Lower lobe of right lung (tissue), 2 donors: ENCODE measurements around the gene CADPS2. TPM values are rescaled to one million over a fixed set of nuclear protein-coding genes. Genes with fewer than 3 reads are reported as not detected.
A peak's percentile ranks its signal among the peaks of the same experiment; 100 is the strongest.

Experiments
- ATAC-seq, 2 donors: fragments of 200-7000 bp; cut with Tn5 transposase; one replicate each; pipeline ENCODE4 v1.9.1; 2020 to 2022; ENCODE audit warnings: mild to moderate bottlenecking in 2 of 2, moderate library complexity in 2 of 2
- DNase-seq: peaks from one replicate; pipeline ENCODE4 v3.0.0-alpha.2; 2020
- H3K27ac ChIP-seq: fragments of 200-600 bp; one replicate; pipeline ENCODE4 v1.8.0; 2022
- H3K27me3 ChIP-seq: fragments of 200-600 bp; one replicate; pipeline ENCODE4 v1.8.0; 2022; ENCODE audit warnings: low read depth
- H3K36me3 ChIP-seq: fragments of 200-600 bp; one replicate; pipeline ENCODE4 v1.8.0; 2022; ENCODE audit warnings: mild to moderate bottlenecking
- H3K4me1 ChIP-seq: fragments of 200-600 bp; one replicate; pipeline ENCODE4 v1.8.0; 2022
- H3K4me3 ChIP-seq: fragments of 200-600 bp; one replicate; pipeline ENCODE4 v1.8.0; 2022; ENCODE audit warnings: mild to moderate bottlenecking
- H3K9me3 ChIP-seq: fragments of 200-600 bp; one replicate; pipeline ENCODE4 v1.8.0; 2022
- intact Hi-C: fragments of 100-400 bp; cut with DNase I; formaldehyde crosslinking; loops from one replicate; pipeline ENCODE4 v1.11.0; 2022
- total RNA-seq: library from RNA; stranded (reverse); fragmentation: NEBNext Ultra II Directional; extraction: Animal tissue kit (Norgen Biotek cat#: 25700); gene quantifications from one replicate; pipeline ENCODE4 v1.2.1, GENCODE V29; 2021
- TF ChIP-seq, protein P1 (sequence below): fragments of 200-600 bp; IDR thresholded peaks from one replicate; pipeline ENCODE4 v1.8.0; 2022; ENCODE audit warnings: antibody characterized with exemption, mild to moderate bottlenecking
- donor health status: DM: no; HTN: yes; CAD: no; lungs with severe emphysema.

The CADPS2 gene
- total RNA-seq, 1 donor from 2014 or later, result 41.1 TPM

DNA sequence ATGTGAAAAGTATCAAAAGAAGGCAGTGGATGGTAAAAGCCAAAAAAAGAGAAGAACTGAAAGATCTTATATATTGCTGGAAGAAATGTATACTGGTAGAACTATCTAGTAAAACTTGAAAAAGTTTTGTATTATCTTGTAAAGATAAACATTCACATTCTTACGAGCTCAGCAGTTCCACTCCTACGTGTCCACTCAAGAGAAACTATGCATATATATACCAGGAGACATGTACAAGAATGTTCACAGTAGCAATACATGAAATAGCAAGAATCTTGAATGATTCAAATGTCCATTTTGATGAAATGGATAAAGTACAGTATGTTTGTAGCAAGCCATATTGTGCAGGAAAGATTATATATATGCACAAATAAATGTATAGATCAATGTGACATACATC lies 342.4 kb downstream of the CADPS2 start:
- Histone ChIP-seq H3K27me3 (no peaks in the 10 kb centered on the region), H3K36me3 (no peaks in the 10 kb centered on the region), H3K4me1 (no peaks in the 10 kb centered on the region), H3K4me3 (no peak overlapping the region), H3K27ac (no peak overlapping the region), H3K9me3 (no peaks in the 10 kb centered on the region)
- no peak for DNase-seq
- TF ChIP-seq, protein P1, sequence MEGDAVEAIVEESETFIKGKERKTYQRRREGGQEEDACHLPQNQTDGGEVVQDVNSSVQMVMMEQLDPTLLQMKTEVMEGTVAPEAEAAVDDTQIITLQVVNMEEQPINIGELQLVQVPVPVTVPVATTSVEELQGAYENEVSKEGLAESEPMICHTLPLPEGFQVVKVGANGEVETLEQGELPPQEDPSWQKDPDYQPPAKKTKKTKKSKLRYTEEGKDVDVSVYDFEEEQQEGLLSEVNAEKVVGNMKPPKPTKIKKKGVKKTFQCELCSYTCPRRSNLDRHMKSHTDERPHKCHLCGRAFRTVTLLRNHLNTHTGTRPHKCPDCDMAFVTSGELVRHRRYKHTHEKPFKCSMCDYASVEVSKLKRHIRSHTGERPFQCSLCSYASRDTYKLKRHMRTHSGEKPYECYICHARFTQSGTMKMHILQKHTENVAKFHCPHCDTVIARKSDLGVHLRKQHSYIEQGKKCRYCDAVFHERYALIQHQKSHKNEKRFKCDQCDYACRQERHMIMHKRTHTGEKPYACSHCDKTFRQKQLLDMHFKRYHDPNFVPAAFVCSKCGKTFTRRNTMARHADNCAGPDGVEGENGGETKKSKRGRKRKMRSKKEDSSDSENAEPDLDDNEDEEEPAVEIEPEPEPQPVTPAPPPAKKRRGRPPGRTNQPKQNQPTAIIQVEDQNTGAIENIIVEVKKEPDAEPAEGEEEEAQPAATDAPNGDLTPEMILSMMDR, result no peak
- intact Hi-C loops, result no loop called here
- ATAC-seq, result no peak

DNA sequence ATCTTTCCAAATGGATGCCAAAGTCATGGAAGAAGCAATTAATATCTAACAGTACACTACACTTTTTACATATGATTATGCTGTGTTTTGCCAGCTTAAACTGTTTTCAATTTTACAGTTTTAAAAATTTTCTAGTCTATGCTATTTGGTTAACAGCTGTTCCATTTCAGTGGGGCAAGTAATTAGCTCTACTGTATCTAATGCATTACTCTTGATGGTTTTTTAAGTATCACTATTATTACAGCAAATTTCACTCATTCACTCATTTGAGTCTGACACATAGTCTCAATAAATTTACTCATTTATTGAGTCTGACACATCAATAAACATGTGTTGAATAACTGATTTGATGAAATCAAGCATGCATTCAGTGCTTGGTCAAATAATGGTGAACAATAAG lies 343.1 kb downstream of the CADPS2 start:
- Histone ChIP-seq H3K27ac (no peak overlapping the region), H3K4me3 (no peak overlapping the region), H3K27me3 (no peaks in the 10 kb centered on the region), H3K36me3 (no peaks in the 10 kb centered on the region), H3K9me3 (no peaks in the 10 kb centered on the region), H3K4me1 (no peaks in the 10 kb centered on the region)
- DNase-seq (no peak), ATAC-seq (no peak)
- TF ChIP-seq, protein P1, result no peak
- intact Hi-C loops, result no loop called here

DNA sequence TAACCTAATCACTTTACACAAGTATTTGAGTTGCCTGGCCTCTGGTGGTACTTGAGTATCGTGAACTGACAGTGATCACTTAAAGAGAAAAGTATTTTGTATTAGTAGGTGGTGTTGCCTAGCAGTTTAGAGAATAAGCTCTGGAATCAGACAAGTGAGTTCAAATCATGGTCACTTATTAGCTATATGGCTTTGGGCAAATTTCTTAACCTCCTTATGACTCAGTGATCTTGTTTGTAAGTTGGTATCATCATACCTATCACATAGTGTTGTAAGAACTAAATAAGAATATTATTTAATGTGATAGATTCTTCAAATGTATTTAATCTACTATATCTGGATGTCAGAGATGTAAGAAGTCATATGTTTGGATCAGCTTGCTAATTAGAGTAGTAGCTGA lies 351.2 kb downstream of the CADPS2 start:
- Histone ChIP-seq H3K4me3 (no peak overlapping the region), H3K4me1 (no peaks in the 10 kb centered on the region), H3K9me3 (no peaks in the 10 kb centered on the region), H3K36me3 (no peaks in the 10 kb centered on the region), H3K27me3 (no peaks in the 10 kb centered on the region), H3K27ac (no peak overlapping the region)
- TF ChIP-seq, protein P1, result no peak
- intact Hi-C loops, result no loop called here
- DNase-seq (no peak), ATAC-seq (no peak)

DNA sequence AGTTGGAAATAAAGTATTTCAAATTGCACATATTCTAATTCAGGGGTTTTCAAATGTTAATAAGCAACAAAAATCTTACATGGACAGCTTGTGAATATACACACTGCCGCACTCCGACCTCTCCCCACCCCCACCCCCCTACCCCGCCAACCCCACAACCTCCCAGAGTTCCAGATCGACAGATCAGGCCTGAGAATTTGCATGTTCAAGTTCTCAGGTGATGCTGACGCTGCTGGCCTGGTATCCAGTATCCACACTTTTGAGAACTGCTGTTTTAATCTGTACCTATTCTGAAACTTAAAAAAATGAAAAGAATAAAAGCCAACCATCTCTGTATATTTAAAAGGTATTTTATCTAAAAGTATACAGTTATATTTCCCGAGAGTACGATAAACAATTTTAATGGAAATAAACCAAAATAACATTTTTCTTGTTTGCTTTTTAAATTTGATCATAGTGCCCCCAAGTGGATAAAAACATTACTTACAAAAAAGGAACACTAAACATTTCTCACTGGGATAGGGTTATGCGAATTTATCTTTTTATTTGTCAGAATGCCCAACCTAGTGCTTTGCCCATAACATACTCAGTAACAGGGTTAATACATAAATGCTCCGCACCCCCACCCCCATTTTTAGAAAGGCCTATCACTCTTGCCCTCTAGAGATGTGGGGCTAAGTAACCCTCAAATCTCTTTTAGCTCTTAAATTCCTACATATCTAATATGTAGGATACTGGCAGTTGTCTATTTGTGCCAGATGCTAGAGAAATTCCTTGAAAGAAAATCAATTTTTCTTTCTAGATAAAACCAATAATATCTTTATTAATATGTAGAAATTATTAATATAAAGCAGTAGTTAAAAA lies 353.6 kb downstream of the CADPS2 start:
- TF ChIP-seq, protein P1, result peak; percentile 28
- DNase-seq, result no peak
- intact Hi-C loops, result no loop called here
- Histone ChIP-seq H3K4me1 (no peaks in the 10 kb centered on the region), H3K27me3 (no peaks in the 10 kb centered on the region), H3K27ac (no peak overlapping the region), H3K4me3 (no peak overlapping the region), H3K36me3 (no peaks in the 10 kb centered on the region), H3K9me3 (no peaks in the 10 kb centered on the region)
- ATAC-seq, result no peak

DNA sequence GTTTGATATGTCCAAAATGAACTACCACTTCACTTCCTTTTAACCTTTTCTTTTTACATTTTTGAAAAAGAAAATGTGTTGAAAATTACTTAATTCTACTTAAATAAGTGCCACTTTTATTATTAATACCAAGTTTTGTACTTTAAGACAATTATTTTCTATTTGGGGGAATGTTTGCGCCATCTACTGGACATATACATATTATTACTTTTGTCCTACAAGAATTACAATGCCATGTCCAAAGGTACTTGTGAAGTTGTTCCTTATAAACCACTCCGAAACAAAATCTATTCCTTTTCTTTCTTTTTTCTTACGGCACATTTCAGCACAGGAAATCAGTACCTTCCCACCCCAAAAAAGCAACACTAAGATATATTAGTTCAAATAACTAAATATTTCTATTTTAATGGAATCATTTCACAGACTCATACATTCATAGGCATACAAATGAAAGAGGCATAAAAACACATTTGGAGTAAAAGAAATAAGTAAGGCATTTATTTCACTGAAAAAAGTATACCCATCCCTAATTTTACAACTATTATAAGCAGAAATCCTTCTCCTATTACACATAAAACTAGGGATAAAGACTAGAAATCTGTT lies 357.3 kb downstream of the CADPS2 start:
- no peaks in the 10 kb centered on the region for H3K36me3 ChIP-seq
- DNase-seq (no peak), ATAC-seq (no peak)
- H3K27me3 ChIP-seq, result no peaks in the 10 kb centered on the region
- no peaks in the 10 kb centered on the region for H3K9me3 ChIP-seq
- TF ChIP-seq, protein P1, result peak; percentile 53
- no peak overlapping the region for H3K4me3 ChIP-seq
- H3K27ac ChIP-seq, result no peak overlapping the region
- intact Hi-C loops, result no loop called here
- H3K4me1 ChIP-seq, result no peaks in the 10 kb centered on the region
